Type B pancreatic cell (in vitro differentiated cells): ENCODE results near the gene CLEC2A. TPM values are rescaled to one million over a fixed set of nuclear protein-coding genes. Genes with fewer than 3 reads are reported as not detected.
A peak's percentile ranks its signal among the peaks of the same experiment; 100 is the strongest.

ENCODE experiments used
- DNase-seq: peaks from one replicate; pipeline ENCODE4 v3.0.0; 2021; ENCODE audit warnings: mixed read lengths; ENCODE audit not compliant: unreplicated experiment; ENCODE audit errors: extremely low spot score
- H3K27ac Mint-ChIP-seq: 2 replicates; pipeline ENCODE4 v1.8.0; 2021; ENCODE audit warnings: mild to moderate bottlenecking, mixed read lengths
- H3K27me3 Mint-ChIP-seq: 2 replicates; pipeline ENCODE4 v1.8.0; 2021; ENCODE audit warnings: mixed read lengths
- H3K36me3 Mint-ChIP-seq: 2 replicates; pipeline ENCODE4 v1.8.0; 2021; ENCODE audit warnings: mixed read lengths
- H3K4me1 Mint-ChIP-seq: one replicate; pipeline ENCODE4 v1.8.0; 2021; ENCODE audit warnings: mixed read lengths; ENCODE audit not compliant: unreplicated experiment
- H3K4me3 Mint-ChIP-seq: 2 replicates; pipeline ENCODE4 v1.8.0; 2021; ENCODE audit warnings: mild to moderate bottlenecking, mixed read lengths
- H3K9me3 Mint-ChIP-seq: 2 replicates; pipeline ENCODE4 v1.8.0; 2021; ENCODE audit warnings: mixed read lengths
- total RNA-seq: library from RNA; stranded (reverse); gene quantifications from 2 replicates; pipeline ENCODE4 v1.2.1, GENCODE V29; 2021; ENCODE audit warnings: low replicate concordance
- TF ChIP-seq, protein P1 (sequence below): fragments of 200-600 bp; sonication (generic); conservative IDR thresholded peaks from 2 replicates; pipeline ENCODE4 v1.5.0; 2021; ENCODE audit warnings: antibody characterized with exemption, mild to moderate bottlenecking

Gene CLEC2A
- total RNA-seq, 1 donor from 2014 or later, result not detected

DNA sequence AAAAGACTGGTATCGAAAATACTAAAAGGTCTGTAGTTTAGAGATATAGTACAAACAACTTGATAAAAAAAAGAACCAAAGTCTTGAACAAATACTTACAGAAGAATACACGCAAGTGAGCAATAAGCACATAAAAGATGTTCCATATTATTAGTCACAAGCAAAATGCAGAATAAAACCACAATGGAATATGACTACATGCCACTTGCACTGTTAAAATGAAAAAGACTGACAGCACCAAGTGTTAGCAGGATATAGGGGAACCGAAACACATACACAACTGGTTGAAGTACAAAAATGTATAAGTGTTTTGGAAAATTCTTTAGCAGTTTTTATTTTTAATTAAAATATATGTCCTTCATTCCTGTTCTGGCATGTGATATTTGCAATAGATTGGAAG is 3.6 kb downstream of the CLEC2A start:
- Mint-ChIP-seq H3K27ac (no peak overlapping the region), H3K9me3 (peaks cover 3% of the 10 kb centered on the region), H3K27me3 (peaks cover 8% of the 10 kb centered on the region), H3K4me1 (no peaks in the 10 kb centered on the region), H3K4me3 (no peak overlapping the region), H3K36me3 (no peaks in the 10 kb centered on the region)
- DNase-seq, result no peak
- TF ChIP-seq, protein P1, sequence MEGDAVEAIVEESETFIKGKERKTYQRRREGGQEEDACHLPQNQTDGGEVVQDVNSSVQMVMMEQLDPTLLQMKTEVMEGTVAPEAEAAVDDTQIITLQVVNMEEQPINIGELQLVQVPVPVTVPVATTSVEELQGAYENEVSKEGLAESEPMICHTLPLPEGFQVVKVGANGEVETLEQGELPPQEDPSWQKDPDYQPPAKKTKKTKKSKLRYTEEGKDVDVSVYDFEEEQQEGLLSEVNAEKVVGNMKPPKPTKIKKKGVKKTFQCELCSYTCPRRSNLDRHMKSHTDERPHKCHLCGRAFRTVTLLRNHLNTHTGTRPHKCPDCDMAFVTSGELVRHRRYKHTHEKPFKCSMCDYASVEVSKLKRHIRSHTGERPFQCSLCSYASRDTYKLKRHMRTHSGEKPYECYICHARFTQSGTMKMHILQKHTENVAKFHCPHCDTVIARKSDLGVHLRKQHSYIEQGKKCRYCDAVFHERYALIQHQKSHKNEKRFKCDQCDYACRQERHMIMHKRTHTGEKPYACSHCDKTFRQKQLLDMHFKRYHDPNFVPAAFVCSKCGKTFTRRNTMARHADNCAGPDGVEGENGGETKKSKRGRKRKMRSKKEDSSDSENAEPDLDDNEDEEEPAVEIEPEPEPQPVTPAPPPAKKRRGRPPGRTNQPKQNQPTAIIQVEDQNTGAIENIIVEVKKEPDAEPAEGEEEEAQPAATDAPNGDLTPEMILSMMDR, result no peak

DNA sequence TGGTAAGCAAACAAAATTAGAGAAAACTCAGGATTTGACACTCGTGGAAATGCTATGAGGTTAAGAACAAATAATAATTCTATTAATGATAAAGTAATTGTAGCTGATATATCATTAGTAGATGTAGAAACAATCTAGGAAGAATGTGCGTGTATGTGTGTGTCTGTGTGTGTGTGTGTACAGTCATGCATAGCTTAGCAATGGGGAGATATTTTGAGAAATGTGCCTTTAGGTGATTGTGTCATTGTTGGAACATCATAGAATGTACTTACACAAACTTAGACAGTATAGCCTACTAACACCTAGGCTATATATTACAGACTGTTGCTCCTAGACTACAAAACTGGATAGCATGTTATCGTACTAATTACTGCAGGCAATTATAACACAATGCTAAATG is 5.3 kb downstream of the CLEC2A start:
- H3K4me3 Mint-ChIP-seq, result no peak overlapping the region
- H3K36me3 Mint-ChIP-seq, result no peaks in the 10 kb centered on the region
- H3K27me3 Mint-ChIP-seq, result peaks cover 12% of the 10 kb centered on the region
- TF ChIP-seq, protein P1, result no peak
- H3K27ac Mint-ChIP-seq, result no peak overlapping the region
- H3K4me1 Mint-ChIP-seq, result no peaks in the 10 kb centered on the region
- H3K9me3 Mint-ChIP-seq, result no peaks in the 10 kb centered on the region
- no peak for DNase-seq

DNA sequence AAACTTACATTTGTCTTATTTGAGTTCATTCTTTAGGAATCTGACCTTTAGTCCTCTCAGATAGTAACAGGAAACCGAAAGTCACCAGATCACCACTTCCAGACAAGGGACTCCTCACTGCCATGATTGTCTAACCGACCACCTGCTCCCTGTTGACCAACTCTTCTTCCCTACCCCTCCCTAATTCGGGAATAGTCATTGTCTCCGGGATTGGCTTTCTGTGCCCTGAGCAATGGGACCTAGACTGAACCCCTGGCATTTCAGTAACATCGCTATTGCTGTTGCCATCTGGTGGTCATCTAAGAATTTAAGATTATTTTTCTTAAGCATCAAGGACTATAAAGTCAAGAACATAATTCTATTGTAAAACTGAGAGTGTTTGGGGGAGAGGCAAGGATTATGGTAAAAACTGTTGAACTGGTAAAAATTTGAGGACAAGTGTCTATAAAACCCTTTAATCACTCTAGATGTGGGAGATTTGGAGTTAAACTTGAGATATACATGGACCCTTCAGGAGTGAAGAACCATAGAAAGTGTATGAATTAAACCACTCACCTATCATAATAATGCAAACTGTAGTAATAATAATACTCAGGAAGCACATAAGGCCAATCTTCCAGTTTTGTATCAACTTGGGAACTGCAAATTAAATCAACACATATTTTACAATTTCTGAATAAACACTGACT is 6.3 kb downstream of the CLEC2A start:
- no peak for DNase-seq
- Mint-ChIP-seq H3K36me3 (no peaks in the 10 kb centered on the region), H3K27ac (no peak overlapping the region), H3K4me1 (no peaks in the 10 kb centered on the region), H3K4me3 (peak overlapping the region; percentile 35), H3K27me3 (peaks cover 15% of the 10 kb centered on the region), H3K9me3 (no peaks in the 10 kb centered on the region)
- TF ChIP-seq, protein P1, result peak; percentile 74

DNA sequence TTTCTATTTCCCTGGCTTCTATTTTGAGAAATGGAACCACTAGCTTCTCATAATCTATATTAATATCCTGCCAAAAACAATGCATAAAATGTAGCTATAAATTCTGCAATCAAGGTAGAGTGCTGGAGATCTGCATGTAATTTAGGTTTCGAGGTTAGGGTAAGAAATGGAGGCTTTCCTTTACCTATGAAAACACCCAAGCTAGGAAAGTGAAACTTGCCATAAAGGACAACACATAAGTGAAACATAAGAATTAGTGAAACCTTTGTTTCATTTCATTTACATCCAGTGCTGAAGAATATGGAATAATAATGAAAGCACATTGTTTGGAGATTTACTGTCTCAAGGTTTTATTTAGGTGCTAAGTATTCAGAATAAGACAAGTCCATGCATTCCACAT is 9.7 kb downstream of the CLEC2A start:
- Mint-ChIP-seq H3K9me3 (no peaks in the 10 kb centered on the region), H3K27ac (no peak overlapping the region), H3K4me1 (no peaks in the 10 kb centered on the region), H3K4me3 (no peak overlapping the region), H3K27me3 (peaks cover 27% of the 10 kb centered on the region), H3K36me3 (peaks cover 3% of the 10 kb centered on the region)
- TF ChIP-seq, protein P1, result no peak
- no peak for DNase-seq

DNA sequence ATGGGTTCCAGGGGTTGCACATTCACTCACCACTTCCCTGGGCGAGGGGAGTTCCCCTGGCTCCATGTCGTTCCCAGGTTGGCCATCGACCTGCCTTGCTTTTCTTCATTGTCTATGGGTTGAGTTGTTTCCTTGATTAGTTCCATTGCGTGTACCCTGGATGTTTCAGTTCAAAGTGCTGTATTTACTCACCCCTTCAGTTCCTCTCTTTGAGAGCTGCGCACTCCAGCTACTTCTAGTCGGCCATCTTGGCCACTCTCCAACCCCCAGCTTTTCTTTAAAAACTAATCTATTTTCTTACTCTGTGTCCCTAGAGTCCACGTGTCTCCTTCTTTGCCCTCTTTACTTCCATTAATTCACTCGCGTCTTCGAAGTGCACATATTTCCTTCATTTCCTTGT is 11.7 kb downstream of the CLEC2A start:
- no peak overlapping the region for H3K27ac Mint-ChIP-seq
- peaks cover 23% of the 10 kb centered on the region for H3K27me3 Mint-ChIP-seq
- no peak overlapping the region for H3K4me3 Mint-ChIP-seq
- no peaks in the 10 kb centered on the region for H3K4me1 Mint-ChIP-seq
- no peaks in the 10 kb centered on the region for H3K9me3 Mint-ChIP-seq
- TF ChIP-seq, protein P1, result no peak
- H3K36me3 Mint-ChIP-seq, result peaks cover 3% of the 10 kb centered on the region
- no peak for DNase-seq

DNA sequence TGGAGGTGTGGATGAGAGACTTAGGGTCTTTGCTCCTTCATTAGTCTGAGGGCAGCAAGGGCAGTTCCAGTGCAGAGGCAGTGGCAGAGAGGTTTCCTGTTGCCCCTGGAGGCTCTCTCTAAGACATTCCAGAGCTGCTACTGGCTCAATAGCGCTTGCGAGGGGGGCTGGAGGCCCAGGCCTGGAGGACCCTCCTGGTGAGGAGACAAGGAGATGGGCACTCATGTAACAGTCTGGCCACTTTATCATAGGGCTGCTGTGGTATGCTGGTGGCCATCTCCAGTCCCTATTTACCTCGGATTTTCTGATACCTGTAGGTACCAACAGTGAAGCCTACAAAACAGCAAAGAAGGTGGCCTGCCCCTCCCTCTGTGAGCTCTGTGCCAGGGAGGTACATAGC is 12.7 kb downstream of the CLEC2A start:
- no peak overlapping the region for H3K4me3 Mint-ChIP-seq
- H3K36me3 Mint-ChIP-seq, result peaks cover 3% of the 10 kb centered on the region
- no peaks in the 10 kb centered on the region for H3K4me1 Mint-ChIP-seq
- TF ChIP-seq, protein P1, result no peak
- H3K27me3 Mint-ChIP-seq, result peaks cover 23% of the 10 kb centered on the region
- DNase-seq, result no peak
- no peak overlapping the region for H3K27ac Mint-ChIP-seq
- H3K9me3 Mint-ChIP-seq, result no peaks in the 10 kb centered on the region
